ENCODE results near the gene MTMR12. TPM values are rescaled to one million over a fixed set of nuclear protein-coding genes. Genes with fewer than 3 reads are reported as not detected.

MTMR12 gene
- total RNA-seq, 2 donors from 2014 or later = 45.1 to 58.0 TPM

GRCh38 chr5:32255540-32255900 is 57.2 kb downstream of the MTMR12 start:
- DNase-seq (ENCODE audit: low spot score) = no peak
- intact Hi-C loops (cut with DNase I) = no loop called here

GRCh38 chr5:32254881-32255539 is 57.7 kb downstream of the MTMR12 start:
- intact Hi-C loops (cut with DNase I) = no loop called here

GRCh38 chr5:32251871-32252458 is 60.8 kb downstream of the MTMR12 start:
- no peak for DNase-seq (ENCODE audit: low spot score)
- intact Hi-C loops (cut with DNase I) = no loop called here

More at GRCh38 chr5:32254881-32255539, 57.7 kb downstream of the MTMR12 start:
- no peak for DNase-seq (ENCODE audit: low spot score)

GRCh38 chr5:32249668-32250067 is 63.1 kb downstream of the MTMR12 start:
- DNase-seq (ENCODE audit: low spot score) = no peak
- intact Hi-C loops (cut with DNase I) = loop anchor here in 1 of 2 donors (5.0 kb wide), 1 partner anchor 272 kb away; no protein-coding TSS in a partner anchor

GRCh38 chr5:32245742-32246141 is 67.0 kb downstream of the MTMR12 start:
- intact Hi-C loops (cut with DNase I) = loop anchor here in 1 of 2 donors (5.0 kb wide), 1 partner anchor 268 kb away; no protein-coding TSS in a partner anchor
- no peak for DNase-seq (ENCODE audit: low spot score)

- intact Hi-C loops (cut with DNase I) = no loop called here
- no peak for DNase-seq (ENCODE audit: low spot score)
Measured at GRCh38 chr5:32244017-32244416, 68.7 kb downstream of the MTMR12 start.

GRCh38 chr5:32241034-32241783 is 71.5 kb downstream of the MTMR12 start:
- DNase-seq (ENCODE audit: low spot score) = no peak
- intact Hi-C loops (cut with DNase I) = no loop called here

- intact Hi-C loops (cut with DNase I) = loop anchor here in 1 of 2 donors (5.0 kb wide), 1 partner anchor 83 kb away; no protein-coding TSS in a partner anchor
- no peak for DNase-seq (ENCODE audit: low spot score)
Measured at GRCh38 chr5:32239385-32239784, 73.4 kb downstream of the MTMR12 start.

- DNase-seq (ENCODE audit: low spot score) = no peak
- intact Hi-C loops (cut with DNase I) = loop anchor here in 1 of 2 donors (5.0 kb wide), 1 partner anchor 93 kb away; no protein-coding TSS in a partner anchor
Measured at GRCh38 chr5:32233696-32234447, 78.9 kb downstream of the MTMR12 start.

GRCh38 chr5:32233220-32233695 is 79.5 kb downstream of the MTMR12 start:
- DNase-seq (ENCODE audit: low spot score) = no peak
- intact Hi-C loops (cut with DNase I) = loop anchor here in 1 of 2 donors (5.0 kb wide), 1 partner anchor 94 kb away; no protein-coding TSS in a partner anchor

GRCh38 chr5:32232441-32233219 is 80.1 kb downstream of the MTMR12 start:
- DNase-seq (ENCODE audit: low spot score) = peak; percentile 90
- intact Hi-C loops (cut with DNase I) = loop anchor here in 1 of 2 donors (5.0 kb wide), 1 partner anchor 95 kb away; no protein-coding TSS in a partner anchor

- intact Hi-C loops (cut with DNase I) = loop anchor here in 1 of 2 donors (5.0 kb wide), 1 partner anchor 95 kb away; no protein-coding TSS in a partner anchor
- no peak for DNase-seq (ENCODE audit: low spot score)
Measured at GRCh38 chr5:32231929-32232328, 80.8 kb downstream of the MTMR12 start.

GRCh38 chr5:32231241-32231640 is 81.5 kb downstream of the MTMR12 start:
- DNase-seq (ENCODE audit: low spot score) = no peak
- intact Hi-C loops (cut with DNase I) = loop anchor here in 1 of 2 donors (5.0 kb wide), 1 partner anchor 96 kb away; no protein-coding TSS in a partner anchor

- intact Hi-C loops (cut with DNase I) = loop anchor here in 1 of 2 donors (5.0 kb wide), 1 partner anchor 97 kb away; no protein-coding TSS in a partner anchor
- no peak for DNase-seq (ENCODE audit: low spot score)
Measured at GRCh38 chr5:32230356-32231099, 82.2 kb downstream of the MTMR12 start.

GRCh38 chr5:32229586-32229985 is 83.2 kb downstream of the MTMR12 start:
- intact Hi-C loops (cut with DNase I) = loop anchor here in 1 of 2 donors (10.0 kb wide), 1 partner anchor 545 kb away; no protein-coding TSS in a partner anchor
- DNase-seq (ENCODE audit: low spot score) = no peak

- intact Hi-C loops (cut with DNase I) = loop anchor here in 1 of 2 donors (10.0 kb wide), 1 partner anchor 546 kb away; no protein-coding TSS in a partner anchor
- no peak for DNase-seq (ENCODE audit: low spot score)
Measured at GRCh38 chr5:32228816-32229215, 83.9 kb downstream of the MTMR12 start.

- DNase-seq (ENCODE audit: low spot score) = no peak
- intact Hi-C loops (cut with DNase I) = loop anchor here in 1 of 2 donors (10.0 kb wide), 1 partner anchor 549 kb away; no protein-coding TSS in a partner anchor
Measured at GRCh38 chr5:32225445-32225844, 87.3 kb downstream of the MTMR12 start.
